ENCODE results near the gene FER.

DNA sequence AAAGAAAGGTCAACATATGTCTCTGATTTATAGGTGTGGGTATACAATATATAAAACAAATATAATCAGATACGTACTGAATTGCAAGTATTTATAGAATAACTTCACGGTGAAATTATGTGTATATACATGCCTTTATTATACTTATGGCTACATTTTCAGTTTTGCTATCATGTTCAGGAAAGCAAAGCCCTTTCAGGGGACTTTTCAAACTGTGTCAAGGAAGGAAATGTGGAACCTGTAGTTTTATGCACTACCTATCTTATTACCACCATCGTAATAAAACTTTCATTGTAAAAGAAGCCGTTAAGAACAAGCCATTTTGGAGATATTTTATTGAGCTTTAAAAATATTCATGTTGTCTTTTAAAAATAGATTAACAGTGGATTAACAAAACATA lies 404.9 kb downstream of the FER start:
- TF ChIP-seq CTCF (IDR thresholded peaks at IDR 0.05; ENCODE audit: poor library complexity, severe bottlenecking): no peak
- TF ChIP-seq EP300 (conservative IDR thresholded peaks at IDR 0.05; ENCODE audit: poor library complexity, severe bottlenecking): no peak
- no peak for TF ChIP-seq POLR2AphosphoS5 (IDR thresholded peaks at IDR 0.05)
- TF ChIP-seq REST (IDR thresholded peaks at IDR 0.05; ENCODE audit: borderline replicate concordance): no peak
- TF ChIP-seq TAF1 (IDR thresholded peaks at IDR 0.05; ENCODE audit: low read depth): no peak
- TF ChIP-seq EZH2 (IDR thresholded peaks at IDR 0.05; ENCODE audit: borderline replicate concordance, insufficient read depth, low read length, poor library complexity, severe bottlenecking): no peak
- no peak for TF ChIP-seq MXI1 (conservative IDR thresholded peaks at IDR 0.05; ENCODE audit: poor library complexity, severe bottlenecking)
